A549 (cell line): ENCODE measurements around the gene GPBAR1.

ENCODE experiments used
- EHMT2 ChIP-seq: fragments of 200-600 bp; sonication (generic); IDR thresholded peaks from 2 replicates; pipeline ENCODE4 v1.6.1; 2016; ENCODE audit warnings: antibody characterized with exemption, low read depth, mild to moderate bottlenecking, moderate library complexity
- FOSL2 ChIP-seq, 2 experiments: fragments of 450-650 bp in 1 of 2; fragments of >200 bp in 1 of 2; sonication (Bioruptor Twin) in 1 of 2; formaldehyde crosslinking; IDR thresholded peaks; 2 replicates each; pipeline versions ENCODE4 v1.5.0 to v1.6.1; 2016 to 2020; ENCODE audit warnings: mild to moderate bottlenecking in 1 of 2, moderate library complexity in 1 of 2
- POLR2A ChIP-seq: IDR thresholded peaks from 2 replicates; pipeline ENCODE4 v1.6.1; 2012; ENCODE audit warnings: mild to moderate bottlenecking, low read length
- ZSCAN20 ChIP-seq: fragments of 250-450 bp; sonication (Bioruptor Pico); IDR thresholded peaks from 2 replicates; pipeline ENCODE4 v1.8.0; 2022; ENCODE audit warnings: mild to moderate bottlenecking, moderate library complexity
- TF ChIP-seq, protein P1 (sequence below): fragments of >200 bp; sonication (Bioruptor Twin); formaldehyde crosslinking; IDR thresholded peaks from 3 replicates; pipeline ENCODE4 v1.5.1; 2016
- TF ChIP-seq, protein P2 (sequence below): fragments of 200-600 bp; sonication (generic); IDR thresholded peaks from 2 replicates; pipeline ENCODE4 v1.6.1; 2016; ENCODE audit warnings: antibody characterized with exemption, mild to moderate bottlenecking, moderate library complexity

DNA sequence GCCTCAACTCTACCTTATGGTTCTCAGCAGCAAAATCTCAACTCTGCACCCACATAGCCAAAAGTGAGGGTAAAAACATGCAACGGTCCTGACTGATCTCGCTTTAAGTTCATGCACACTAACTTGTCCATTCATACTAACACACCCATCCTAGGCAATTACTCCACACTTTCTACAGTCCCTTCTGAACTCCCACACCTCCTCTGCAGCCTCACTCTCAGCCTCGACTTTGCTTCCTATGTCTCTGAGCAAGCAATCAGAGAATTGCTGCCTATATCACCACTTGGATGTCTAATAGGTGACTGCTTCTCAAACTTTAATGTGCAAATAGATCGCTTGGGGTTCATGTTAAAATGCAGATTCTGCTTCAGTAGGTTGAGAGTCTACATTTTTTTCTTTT, 39.3 kb downstream of the GPBAR1 start:
- TF ChIP-seq EHMT2, result no peak
- TF ChIP-seq, protein P1, sequence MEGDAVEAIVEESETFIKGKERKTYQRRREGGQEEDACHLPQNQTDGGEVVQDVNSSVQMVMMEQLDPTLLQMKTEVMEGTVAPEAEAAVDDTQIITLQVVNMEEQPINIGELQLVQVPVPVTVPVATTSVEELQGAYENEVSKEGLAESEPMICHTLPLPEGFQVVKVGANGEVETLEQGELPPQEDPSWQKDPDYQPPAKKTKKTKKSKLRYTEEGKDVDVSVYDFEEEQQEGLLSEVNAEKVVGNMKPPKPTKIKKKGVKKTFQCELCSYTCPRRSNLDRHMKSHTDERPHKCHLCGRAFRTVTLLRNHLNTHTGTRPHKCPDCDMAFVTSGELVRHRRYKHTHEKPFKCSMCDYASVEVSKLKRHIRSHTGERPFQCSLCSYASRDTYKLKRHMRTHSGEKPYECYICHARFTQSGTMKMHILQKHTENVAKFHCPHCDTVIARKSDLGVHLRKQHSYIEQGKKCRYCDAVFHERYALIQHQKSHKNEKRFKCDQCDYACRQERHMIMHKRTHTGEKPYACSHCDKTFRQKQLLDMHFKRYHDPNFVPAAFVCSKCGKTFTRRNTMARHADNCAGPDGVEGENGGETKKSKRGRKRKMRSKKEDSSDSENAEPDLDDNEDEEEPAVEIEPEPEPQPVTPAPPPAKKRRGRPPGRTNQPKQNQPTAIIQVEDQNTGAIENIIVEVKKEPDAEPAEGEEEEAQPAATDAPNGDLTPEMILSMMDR, result no peak
- no peak for TF ChIP-seq ZSCAN20
- no peak for TF ChIP-seq POLR2A
- TF ChIP-seq, protein P2, sequence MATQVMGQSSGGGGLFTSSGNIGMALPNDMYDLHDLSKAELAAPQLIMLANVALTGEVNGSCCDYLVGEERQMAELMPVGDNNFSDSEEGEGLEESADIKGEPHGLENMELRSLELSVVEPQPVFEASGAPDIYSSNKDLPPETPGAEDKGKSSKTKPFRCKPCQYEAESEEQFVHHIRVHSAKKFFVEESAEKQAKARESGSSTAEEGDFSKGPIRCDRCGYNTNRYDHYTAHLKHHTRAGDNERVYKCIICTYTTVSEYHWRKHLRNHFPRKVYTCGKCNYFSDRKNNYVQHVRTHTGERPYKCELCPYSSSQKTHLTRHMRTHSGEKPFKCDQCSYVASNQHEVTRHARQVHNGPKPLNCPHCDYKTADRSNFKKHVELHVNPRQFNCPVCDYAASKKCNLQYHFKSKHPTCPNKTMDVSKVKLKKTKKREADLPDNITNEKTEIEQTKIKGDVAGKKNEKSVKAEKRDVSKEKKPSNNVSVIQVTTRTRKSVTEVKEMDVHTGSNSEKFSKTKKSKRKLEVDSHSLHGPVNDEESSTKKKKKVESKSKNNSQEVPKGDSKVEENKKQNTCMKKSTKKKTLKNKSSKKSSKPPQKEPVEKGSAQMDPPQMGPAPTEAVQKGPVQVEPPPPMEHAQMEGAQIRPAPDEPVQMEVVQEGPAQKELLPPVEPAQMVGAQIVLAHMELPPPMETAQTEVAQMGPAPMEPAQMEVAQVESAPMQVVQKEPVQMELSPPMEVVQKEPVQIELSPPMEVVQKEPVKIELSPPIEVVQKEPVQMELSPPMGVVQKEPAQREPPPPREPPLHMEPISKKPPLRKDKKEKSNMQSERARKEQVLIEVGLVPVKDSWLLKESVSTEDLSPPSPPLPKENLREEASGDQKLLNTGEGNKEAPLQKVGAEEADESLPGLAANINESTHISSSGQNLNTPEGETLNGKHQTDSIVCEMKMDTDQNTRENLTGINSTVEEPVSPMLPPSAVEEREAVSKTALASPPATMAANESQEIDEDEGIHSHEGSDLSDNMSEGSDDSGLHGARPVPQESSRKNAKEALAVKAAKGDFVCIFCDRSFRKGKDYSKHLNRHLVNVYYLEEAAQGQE, result no peak
- TF ChIP-seq FOSL2 (IDR thresholded peaks at IDR 0.05), result no peak
- TF ChIP-seq FOSL2 (CRISPR knock-in tag; IDR thresholded peaks at IDR 0.05), result no peak
